NCI-H1105 treated with DMSO at 0.1 percent for 48 hours (cell line): Measurements from ENCODE around the gene C5orf22.
"Not testable (repeated sequence)": the region's sequence is repeated elsewhere in the genome, so short reads cannot be mapped to it uniquely, and the experiment has no call there.

Experiments used
- DNase-seq: peaks from one replicate; lab custom pipeline; 2025; lab: John Stamatoyannopoulos, UW

Gene C5orf22

DNA sequence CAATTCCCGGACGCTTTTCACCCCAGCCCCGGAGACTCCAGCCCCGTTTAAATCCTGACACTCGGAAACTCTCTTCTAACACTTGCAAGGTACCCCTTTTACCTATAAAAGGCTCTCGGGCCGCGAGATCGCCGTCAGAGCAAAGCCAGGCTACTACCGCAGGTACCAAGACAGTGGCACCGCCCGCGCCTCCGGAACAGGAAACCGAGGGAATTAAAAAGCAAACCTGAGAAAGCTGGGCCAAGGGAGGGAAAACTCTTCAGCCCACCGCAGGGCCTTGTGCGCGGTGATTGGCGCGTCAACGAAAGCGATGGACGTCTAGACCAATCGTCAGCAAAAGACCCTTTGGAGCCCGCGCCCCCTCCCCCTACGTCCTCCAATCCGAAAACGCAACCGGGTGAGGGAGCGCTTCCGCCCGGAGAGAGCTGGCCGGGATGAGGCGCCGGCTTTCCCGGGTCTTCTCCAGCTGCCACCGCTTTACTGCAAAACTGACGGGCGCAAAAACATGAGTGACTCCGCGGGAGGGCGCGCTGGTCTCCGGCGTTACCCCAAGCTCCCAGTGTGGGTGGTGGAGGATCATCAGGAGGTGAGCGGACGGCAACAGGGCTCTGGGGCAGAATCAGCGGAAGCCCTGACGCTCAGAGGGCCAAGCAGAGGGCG is at the start of gene C5orf22, which contains the start of gene DROSHA:
Gene C5orf22, plus strand, starts transcription at position 414 of the 660 bp plus-strand sequence. Its CDS starts 92 bp downstream, at position 506.
Gene DROSHA, minus strand, starts transcription at position 206 of the 660 bp plus-strand sequence. CDS start 3,034 bp downstream, outside the sequence.
- peak; percentile 96 for DNase-seq

DNA sequence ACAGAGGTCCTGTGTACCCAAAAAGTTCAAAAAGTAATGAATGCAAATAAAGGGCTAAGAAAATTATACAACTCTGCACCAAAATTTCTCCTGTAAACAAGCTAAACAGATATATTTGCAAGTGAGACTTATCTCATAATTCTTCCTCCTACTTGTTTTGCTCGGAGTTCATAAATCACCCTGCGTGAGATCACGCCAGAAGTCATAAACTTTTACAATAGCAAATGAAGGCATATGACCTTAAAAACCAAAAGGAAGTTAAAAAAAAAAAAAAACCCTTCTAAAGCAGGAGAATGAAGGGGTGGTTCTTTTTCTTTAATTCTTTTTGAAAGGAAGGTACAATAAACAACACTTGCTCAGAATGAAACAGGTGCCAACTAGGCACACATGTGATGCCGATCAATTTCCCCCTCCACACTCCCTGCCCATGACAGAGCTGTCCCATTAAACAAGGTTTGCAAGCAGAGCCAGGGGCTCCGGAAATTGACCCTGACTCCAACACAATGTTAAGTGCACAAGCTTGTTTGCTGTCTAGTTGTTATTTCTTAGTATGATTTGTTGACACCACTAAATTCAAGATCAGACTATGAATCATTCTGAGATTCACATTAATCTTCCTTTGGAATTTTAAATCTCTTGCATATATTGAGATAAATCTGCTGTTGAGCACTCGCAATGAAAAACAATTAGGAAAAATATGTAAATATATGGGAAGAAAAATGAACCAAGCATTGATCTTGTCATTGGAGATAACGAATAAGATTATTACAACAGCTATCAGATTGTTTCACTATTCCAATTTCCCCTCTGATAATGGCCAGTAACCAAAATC is 46.5 kb upstream of the C5orf22 start:
- no peak for DNase-seq

DNA sequence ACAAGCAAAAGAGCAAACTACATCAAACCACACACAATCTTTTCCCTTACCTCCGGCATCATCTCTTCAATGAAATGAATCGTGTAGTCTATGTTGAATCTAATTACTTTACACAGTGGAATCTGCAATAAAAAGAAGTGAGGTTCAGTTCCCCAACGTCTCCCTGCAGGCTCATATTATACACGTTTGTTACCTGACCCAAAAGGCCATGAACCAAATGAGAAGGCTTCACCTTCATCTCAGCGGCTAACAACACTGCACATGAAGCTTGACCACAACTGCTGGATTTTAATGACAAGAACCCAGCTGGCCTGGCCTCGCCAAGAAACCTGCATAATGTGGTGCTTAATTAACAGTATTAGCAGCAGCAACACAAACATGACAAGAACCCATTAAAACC is 45.7 kb upstream of the C5orf22 start:
- no peak for DNase-seq

DNA sequence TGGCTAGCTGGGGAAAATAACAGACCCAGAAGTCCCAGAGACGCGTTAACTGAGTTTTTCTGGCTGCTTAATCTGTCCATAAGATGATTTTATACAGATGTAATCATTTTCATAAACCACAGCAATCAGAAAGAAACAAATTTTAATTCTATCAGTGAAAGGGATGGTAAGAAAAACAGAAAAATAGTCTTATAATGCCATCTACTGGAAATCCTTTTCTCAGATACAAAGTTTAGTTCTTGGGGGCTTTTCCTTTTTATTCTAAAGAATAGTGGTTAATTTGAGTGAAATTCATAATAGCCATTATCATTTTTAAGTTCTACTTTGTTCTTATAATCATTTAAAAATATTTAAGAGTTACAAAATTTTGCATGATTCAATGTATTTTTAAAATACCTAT is 44.6 kb upstream of the C5orf22 start:
- no peak for DNase-seq

DNA sequence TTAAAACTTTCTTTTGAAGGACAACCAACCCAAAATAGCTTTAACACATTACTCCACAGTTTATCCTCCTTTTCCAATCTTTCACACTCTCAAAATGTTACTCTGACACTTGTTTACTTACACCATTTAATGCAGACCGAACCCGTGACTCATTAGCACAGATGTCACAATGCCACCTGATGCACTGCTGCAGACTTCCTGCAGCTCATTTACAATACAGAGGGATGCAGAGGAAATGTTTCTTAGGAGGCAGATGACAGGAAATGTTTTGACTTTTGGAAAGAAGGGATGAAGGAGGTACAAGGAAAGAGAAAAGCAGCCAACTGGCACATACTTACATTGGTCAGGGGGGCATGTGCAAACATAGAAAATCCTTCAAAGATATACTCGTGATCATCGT is 39.2 kb upstream of the C5orf22 start:
- DNase-seq, result no peak

DNA sequence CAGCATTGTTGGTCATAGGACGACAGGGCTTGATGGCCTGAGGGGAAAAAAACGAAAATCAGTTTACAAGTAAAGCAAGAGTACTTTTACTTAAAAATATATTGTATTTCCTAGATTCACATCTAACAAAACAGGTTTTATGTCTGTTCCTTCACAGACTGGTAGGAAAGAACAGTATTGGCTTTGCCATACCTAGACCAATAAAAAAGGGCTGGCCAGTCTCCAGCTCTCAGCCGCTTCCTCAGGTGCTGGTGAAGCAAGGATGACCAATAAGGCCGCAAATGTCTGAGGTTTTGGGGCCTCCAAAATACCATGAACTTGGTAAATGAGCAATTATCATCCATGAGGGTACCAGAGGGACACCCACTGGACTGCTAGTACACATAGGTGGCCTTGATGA is 36.8 kb upstream of the C5orf22 start:
- no peak for DNase-seq

DNA sequence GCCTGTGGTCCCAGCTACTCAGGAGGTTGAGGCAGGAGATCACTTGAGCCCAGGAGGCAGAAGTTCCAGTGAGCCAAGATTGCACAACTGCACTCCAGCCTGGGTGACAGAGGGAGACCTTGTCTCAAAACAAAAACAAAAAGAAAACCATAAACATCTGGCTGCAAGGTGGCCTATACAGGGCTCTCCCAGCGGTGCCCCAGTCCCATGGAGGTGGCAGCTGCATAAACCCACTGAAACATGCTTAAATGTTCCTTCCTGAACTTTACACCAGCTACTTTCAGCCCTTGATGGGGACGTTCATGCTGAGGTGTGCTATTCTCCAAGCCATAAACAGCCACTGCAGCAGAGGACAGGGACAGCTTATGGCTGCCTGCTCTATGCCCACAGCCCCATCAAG is 35.8 kb upstream of the C5orf22 start:
- DNase-seq, result no peak

DNA sequence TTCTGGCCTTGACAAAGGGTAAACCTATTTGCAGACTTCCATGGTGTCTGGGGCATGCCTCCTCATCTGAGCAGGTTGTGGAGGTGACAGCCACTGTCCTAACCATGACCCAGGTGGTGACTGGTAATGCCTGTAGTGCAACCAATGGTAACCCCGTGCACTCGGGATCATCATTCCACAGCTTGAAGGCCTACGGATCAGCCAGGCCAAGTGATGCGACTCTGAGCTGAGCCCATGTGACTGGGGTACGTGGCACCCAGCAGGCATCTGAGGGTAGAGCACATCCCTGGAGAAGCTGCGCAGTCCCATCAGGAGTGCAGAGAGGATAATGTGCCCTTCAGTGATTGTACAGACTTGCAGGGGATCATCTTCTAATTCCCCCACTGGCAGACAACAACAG is 35.2 kb upstream of the C5orf22 start:
- no peak for DNase-seq

DNA sequence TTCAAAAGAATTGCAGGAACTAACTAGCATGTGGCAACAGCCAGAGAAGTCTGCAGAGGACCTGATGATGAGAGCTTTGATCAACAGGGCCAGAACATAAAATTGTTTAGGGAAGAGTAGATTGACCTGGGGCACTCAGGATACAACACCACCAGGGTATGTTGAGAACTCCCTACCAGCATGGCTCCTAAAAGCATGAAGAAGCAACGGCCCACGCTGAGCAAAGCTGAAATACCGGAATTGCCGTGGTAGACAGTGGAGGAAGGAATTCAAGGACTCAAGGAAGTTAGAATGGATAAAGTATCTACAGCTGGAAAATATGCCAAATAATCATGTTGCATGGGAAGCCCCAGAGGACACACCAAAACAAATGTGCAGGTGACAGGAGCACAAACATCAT is 31.8 kb upstream of the C5orf22 start:
- DNase-seq, result no peak

DNA sequence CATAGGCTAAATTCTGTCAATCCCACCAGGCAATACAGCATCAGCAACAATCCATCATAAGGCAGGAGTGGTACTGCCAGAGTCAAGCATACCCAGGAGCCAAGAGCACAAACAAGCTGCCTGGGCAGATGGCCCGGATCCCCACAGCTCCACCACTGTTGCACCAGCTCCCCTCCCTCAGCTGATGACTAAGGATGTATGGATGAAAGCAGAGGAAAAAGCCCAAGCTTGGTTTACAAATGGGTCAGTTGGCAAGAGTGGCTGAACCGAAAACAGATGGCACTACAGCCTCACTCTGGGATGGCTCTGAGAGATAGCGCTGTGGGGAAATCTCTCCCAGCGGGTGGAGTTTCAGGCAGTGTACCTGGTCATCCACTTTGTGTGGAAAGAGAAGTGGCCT is 29.6 kb upstream of the C5orf22 start:
- DNase-seq, result no peak

DNA sequence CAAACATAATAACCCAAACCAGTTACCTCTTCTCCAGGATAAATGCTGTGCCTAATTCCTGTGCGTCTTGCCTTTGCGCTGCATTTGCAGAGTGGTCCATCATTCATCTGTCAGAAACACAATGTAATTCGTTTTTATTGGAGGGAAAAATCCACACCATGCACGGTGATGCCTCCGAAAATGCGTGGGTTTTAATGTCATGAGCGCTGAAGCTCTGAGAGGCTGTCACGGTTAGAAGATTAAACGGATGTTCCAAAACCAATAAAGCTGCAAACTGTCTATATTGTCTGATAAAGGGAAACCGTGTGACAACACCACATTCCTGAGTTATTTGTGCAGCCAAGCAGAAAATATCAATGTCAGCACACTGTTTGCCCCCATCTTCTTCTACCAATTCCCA is 27.6 kb upstream of the C5orf22 start:
- no peak for DNase-seq

DNA sequence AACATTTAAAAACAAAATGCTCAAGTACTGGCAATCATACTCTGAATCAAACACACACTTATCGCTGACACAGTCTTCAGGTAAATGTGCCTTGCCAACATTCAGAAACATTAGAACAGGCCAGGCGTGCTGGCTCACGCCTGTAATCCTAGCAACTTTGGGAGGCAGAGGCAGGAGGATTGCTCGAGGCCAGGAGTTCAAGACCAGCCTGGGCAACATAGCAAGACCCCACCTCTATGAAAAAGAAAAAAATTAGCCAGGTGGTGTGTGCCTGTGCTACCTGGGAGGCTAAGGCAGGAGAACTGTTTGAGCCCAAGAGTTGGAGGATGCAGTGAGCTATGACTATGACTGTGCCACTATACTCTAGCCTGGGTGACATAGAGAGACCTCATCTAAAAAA is 20.8 kb upstream of the C5orf22 start:
- no peak for DNase-seq

DNA sequence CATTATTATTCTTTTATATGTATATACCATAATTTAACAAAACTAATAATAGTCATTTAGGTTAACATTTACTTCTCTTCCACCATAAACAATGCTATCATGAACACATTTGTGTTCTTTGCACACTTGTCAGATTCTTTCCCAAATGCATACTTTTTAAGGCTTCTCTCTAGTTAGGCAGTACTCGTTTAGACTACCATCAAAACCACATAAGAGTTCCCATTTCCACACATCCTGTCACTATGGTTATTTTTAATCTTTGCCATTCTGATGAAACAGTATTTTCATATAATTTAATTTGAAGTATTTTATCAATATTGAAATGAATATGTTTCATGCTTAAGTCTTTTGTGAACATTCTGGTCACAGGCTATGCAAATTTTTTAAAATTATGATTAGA is 15.3 kb upstream of the C5orf22 start:
- DNase-seq, result no peak

DNA sequence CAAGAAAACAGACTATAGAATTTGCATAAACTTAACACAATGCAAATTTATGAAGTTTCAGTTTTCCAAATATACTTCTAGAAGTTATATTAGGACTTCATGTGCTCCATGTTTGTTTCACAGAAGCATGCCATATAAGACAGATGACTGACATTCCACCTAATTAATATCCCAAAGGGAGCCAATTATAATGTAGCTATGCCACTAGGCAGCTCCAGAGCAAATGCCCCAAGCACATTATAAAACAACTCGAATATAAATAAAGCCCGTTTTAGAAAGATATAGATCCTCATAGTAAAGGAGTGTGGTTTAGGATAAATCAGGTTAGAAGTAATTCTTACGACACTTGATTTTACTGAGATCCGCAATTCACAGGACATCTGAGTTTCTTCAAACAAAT is 9.1 kb upstream of the C5orf22 start:
- DNase-seq, result no peak

DNA sequence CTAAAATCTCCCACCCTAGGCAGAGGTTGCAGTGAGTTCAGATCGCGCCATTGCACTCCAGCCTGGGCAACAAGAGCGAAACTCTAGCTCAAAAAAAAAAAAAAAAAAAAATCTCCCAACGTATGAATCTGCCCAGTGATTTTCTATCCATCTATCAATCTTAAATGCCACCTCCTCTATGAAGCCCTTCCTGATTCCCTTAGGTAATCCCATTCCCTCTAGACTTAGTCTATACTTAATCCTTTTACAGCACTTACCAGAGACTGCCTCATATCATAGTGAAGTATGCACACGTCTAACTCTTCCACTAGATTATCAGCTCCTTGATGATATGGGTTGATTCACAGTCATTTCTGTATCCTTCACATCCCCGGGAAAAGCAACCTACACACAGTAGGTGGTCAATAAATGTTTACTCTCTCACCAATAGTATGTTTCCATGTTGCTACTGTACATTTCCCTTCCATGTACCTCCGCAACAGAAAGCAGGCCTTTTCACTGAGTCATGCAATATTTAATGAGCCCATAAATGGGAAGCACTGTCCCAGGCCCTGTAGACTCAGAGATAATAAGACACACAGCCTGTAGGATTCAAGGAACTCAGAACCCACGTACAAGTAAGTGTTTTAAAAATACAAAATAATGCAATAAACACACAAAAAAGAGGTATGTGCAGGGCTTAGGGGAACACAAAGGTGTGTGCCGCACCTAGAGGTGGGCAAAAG is 1.4 kb upstream of the C5orf22 start:
- DNase-seq, result no peak

DNA sequence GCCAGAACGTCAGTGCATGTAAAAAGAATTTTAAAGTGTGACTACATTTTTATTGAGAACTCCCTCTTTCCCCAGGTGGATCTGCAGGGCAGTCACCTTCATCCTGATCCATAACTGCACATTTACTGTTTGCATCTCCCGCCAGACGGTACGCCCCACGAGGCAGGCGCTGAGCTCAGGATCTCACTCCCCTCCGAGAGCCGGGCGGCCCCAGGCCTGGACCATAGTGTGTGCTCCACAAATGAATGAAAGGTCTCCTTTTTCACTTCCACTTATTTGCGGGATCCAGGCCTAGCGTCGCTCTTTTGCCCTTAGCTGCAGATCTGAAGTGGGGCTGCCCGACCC is 586 bp upstream of the C5orf22 start:
- DNase-seq, result no peak

DNA sequence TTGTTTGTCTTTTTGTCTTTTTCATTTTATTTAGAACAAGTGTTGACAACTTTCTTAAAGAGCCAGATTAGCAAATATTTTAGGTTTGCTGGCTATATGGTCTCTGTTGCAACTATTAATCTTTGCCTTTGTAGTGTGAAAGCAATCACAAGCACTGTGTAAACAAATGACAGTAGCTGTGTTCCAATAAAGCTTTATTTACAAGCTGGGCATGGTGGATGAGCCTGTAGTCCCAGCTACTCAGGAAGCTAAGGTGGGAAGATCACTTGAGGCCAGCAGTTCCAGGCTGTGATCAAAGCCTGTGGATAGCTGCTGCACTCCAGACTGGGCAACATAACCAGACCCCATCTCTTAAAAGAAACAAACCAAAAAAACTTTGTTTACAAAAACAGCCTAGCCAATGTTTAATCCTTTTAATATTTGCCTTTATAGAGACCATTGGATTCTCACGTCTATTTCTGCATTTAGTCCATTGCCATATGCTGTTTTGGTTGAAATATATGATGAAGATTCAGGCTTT is 2.5 kb downstream of the C5orf22 start:
- DNase-seq, result no peak

DNA sequence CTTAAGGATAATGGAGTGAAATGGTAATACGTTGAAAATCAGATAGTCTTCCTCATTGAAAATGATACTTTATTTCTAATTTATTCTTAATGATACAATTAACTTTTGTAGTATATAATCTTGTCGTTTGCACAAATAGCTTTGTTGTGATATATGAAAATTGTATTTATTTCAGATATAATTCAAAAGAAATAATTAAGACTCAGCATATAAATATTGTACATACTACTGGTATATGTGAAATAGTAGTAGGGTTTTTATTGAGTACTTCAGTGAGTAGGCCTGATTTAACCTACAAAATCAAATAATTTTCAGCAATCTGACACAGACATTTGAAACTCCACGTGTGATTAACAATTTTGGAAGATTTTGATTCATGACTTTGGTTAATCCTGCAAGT is 4.8 kb downstream of the C5orf22 start:
- no peak for DNase-seq

DNA sequence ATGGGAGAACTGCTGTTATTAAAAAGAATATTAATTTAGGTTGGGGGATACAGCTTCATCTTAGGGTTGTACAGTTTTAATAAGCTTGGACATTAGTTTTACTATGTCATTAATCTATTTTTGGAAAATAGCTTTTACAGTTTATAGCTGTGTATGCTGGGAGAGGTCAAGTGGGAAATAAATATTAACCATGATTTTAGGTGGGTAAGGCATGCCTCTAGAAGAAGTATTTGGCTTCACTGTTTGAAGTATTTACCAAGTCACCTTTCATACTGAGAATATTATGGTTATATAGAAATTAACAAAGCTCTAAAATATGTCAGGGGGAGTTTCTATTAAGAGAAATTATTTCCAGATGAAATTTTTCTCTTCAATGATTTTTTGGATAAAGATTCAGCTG is 5.2 kb downstream of the C5orf22 start:
- DNase-seq, result no peak

DNA sequence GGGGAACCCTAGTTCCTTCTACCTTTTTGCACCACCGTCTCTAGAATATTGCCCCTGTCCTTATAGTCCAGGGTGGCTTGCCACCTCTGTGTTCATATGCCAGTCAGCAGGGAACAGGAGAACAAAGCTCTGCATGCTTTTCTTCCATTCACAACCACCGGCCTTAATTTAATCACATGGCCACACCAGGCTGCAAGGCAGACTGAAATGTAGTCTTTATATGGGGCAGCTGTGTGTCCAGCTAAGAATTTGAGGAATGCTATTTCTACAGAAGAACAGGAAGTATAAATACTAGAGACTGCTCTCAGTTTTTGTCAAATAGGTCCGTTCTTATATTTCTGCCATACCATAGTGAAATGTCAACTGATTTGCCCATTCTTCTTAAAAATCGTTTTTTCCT is 5.8 kb downstream of the C5orf22 start:
- no peak for DNase-seq

DNA sequence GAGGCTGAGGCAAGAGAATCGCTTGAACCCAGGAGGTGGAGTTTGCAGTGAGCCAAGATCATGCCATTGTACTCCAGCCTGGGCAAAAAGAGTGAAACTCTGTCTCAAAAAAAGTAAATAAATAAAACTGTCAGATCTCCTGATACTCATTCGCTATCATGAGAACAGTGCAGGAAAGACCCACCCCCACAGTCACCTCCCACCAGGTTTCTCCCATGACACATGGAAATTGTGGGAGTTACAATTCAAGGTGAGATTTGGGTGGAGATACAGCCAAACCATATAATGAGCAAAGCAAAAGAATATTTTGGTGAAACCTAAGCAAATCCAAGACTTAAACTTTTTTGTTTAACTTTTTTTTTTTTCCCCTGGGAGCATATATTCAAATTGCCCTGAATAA is 17.0 kb downstream of the C5orf22 start:
- not testable (repeated sequence) for DNase-seq

DNA sequence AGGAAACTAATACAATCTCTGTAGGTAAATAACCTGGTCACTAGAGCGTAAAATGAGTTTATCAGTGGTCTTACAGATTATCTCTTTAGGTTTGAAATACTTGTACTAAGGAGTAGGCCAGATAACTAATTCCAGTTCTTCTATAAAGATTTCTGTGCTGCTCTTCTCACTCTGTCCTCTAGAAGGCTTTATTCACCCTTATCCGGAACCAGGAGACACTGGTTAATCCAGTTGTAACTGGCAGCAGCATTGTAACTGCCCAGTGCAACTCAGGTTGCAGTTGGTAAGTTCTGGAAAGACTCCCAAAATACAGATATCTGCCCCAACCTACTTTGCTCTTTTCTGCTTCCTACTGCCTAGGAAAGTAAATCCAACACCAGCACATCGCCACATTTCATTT is 19.8 kb downstream of the C5orf22 start:
- DNase-seq, result no peak

DNA sequence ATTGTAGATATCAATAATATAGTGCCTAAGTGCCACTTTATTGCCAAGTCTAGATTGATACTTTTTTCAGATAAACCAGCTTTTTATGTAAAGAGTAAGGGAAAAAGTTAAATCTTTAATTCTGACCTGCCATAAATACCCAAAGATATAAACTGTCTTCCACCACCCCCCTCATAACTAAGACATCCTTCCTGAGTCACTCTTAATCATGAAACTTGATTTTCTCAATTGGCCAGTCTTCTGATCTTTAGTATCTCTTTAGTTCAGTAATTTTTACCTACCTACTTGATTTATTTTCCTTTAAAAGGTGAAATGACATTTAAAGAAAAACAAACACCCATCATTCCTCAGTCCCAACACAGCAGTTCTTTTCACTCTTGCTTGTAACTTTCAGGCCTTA is 21.8 kb downstream of the C5orf22 start:
- no peak for DNase-seq
